ENCODE measurements around the gene EFEMP2. TPM values are rescaled to one million over a fixed set of nuclear protein-coding genes. Genes with fewer than 3 reads are reported as not detected.
A peak's percentile ranks its signal among the peaks of the same experiment; 100 is the strongest.

EFEMP2 gene
- total RNA-seq, 5 donors from 2014 or later (not counting 1 experiment from before 2014, with no cell fraction given): 7.0 to 14.1 (median 10.2) TPM

- H3K4me3 Mint-ChIP-seq: no peak overlapping the region
- Histone ChIP-seq H3K27me3 (replicated peaks in 1 of 2; ENCODE audit: control insufficient read depth in 2 of 2, extremely low read depth in 1 of 2, insufficient read depth in 2 of 2, low read length in 1 of 2) (no peaks in the 10 kb centered on the region), H3K4me1 (ENCODE audit: control insufficient read depth in 1 of 2, extremely low read depth in 1 of 2, insufficient read depth in 2 of 2, low read length in 2 of 2) (peaks cover 8 to 64% of the 10 kb centered on the region in 2 experiments), H3K4me3 (ENCODE audit: control insufficient read depth in 1 of 2, extremely low read depth in 1 of 2, low read length in 1 of 2) (no peak overlapping the region), H3K27ac (ENCODE audit: low read length) (no peak overlapping the region), H3K9me3 (no peaks in the 10 kb centered on the region), H3K36me3 (ENCODE audit: control insufficient read depth in 2 of 2, extremely low read depth in 1 of 2, insufficient read depth in 1 of 2, low read length in 1 of 2) (peaks cover 18 to 45% of the 10 kb centered on the region in 2 donors)
- DNase-seq (peak in 1 of 35 experiments; percentile 11), ATAC-seq (replicated peaks in 1 of 4) (no peak)
- ChIA-PET POLR2A (no interaction called here), CTCF (interaction anchor here (0.6 to 9.7 kb wide), 23 partner anchors 10 to 173 kb away, joined by 3 to 167 read pairs (median 4); partner anchors contain the start of genes MUS81 (in 2 of the 2), BANF1 (in 1 of the 2), CFL1 (in 1 of the 2) and EIF1AD (in 1 of the 2))
- WGBS (ENCODE audit: insufficient coverage): 87% methylated on average over 26 of the region's 28 CpGs
- peak overlapping the region; percentile 73 to 83 for H3K27ac Mint-ChIP-seq
- no peaks in the 10 kb centered on the region for H3K27me3 Mint-ChIP-seq
- H3K9me3 Mint-ChIP-seq: no peaks in the 10 kb centered on the region
- H3K4me1 Mint-ChIP-seq: peaks cover 61 to 68% (median 63%) of the 10 kb centered on the region in 3 donors
- peaks cover 4% of the 10 kb centered on the region for H3K36me3 Mint-ChIP-seq
These were observed 11.5 kb upstream of the EFEMP2 start for GRCh38 chr11:65883786-65884715.

- Mint-ChIP-seq H3K4me3 (no peak overlapping the region), H3K27ac (no peak overlapping the region), H3K36me3 (peaks cover 4% of the 10 kb centered on the region), H3K4me1 (peaks cover 56 to 68% (median 61%) of the 10 kb centered on the region in 3 donors), H3K9me3 (no peaks in the 10 kb centered on the region), H3K27me3 (no peaks in the 10 kb centered on the region)
- CTCF ChIA-PET: interaction anchor here (0.6 to 9.7 kb wide), 4 partner anchors 11 to 172 kb away, joined by 3 to 167 read pairs (median 4); partner anchors contain the start of genes CFL1 (in 1 of the 2) and MUS81 (in 1 of the 2)
- Histone ChIP-seq H3K4me3 (ENCODE audit: control insufficient read depth in 1 of 2, extremely low read depth in 1 of 2, low read length in 1 of 2) (no peak overlapping the region), H3K4me1 (ENCODE audit: control insufficient read depth in 1 of 2, extremely low read depth in 1 of 2, insufficient read depth in 2 of 2, low read length in 2 of 2) (peaks cover 6 to 66% of the 10 kb centered on the region in 2 experiments), H3K27ac (ENCODE audit: low read length) (no peak overlapping the region), H3K9me3 (no peaks in the 10 kb centered on the region), H3K36me3 (ENCODE audit: control insufficient read depth in 2 of 2, extremely low read depth in 1 of 2, insufficient read depth in 1 of 2, low read length in 1 of 2) (peaks cover 18 to 45% of the 10 kb centered on the region in 2 donors), H3K27me3 (replicated peaks in 1 of 2; ENCODE audit: control insufficient read depth in 2 of 2, extremely low read depth in 1 of 2, insufficient read depth in 2 of 2, low read length in 1 of 2) (no peaks in the 10 kb centered on the region)
- POLR2A ChIA-PET: no interaction called here
- no peak for ATAC-seq (replicated peaks in 1 of 4)
- 90% methylated on average over 6 of the region's 13 CpGs for WGBS (ENCODE audit: insufficient coverage)
- DNase-seq: no peak
These were observed 10.6 kb upstream of the EFEMP2 start for GRCh38 chr11:65883058-65883761.

- peaks cover 6 to 64% of the 10 kb centered on the region in 2 experiments for H3K4me1 ChIP-seq (ENCODE audit: control insufficient read depth in 1 of 2, extremely low read depth in 1 of 2, insufficient read depth in 2 of 2, low read length in 2 of 2)
- DNase-seq: peak in 1 of 35 experiments; percentile 12
- peaks cover 48 to 67% (median 55%) of the 10 kb centered on the region in 3 donors for H3K4me1 Mint-ChIP-seq
These were observed 9.8 kb upstream of the EFEMP2 start for GRCh38 chr11:65882120-65883057.

GRCh38 chr11:65880844-65881421, 8.3 kb upstream of the EFEMP2 start:
- H3K4me3 ChIP-seq (ENCODE audit: control insufficient read depth in 1 of 2, extremely low read depth in 1 of 2, low read length in 1 of 2): peak overlapping the region in 1 of 2 donors; percentile 24
- H3K36me3 ChIP-seq (ENCODE audit: control insufficient read depth in 2 of 2, extremely low read depth in 1 of 2, insufficient read depth in 1 of 2, low read length in 1 of 2): peaks cover 18 to 39% of the 10 kb centered on the region in 2 donors
- H3K9me3 ChIP-seq: no peaks in the 10 kb centered on the region
- Mint-ChIP-seq H3K4me1 (peaks cover 38 to 58% (median 44%) of the 10 kb centered on the region in 3 donors), H3K27ac (peak overlapping the region; percentile 90 to 92), H3K36me3 (peaks cover 4% of the 10 kb centered on the region), H3K27me3 (no peaks in the 10 kb centered on the region), H3K9me3 (no peaks in the 10 kb centered on the region), H3K4me3 (peak overlapping the region; percentile 32 to 78 (median 77))
- ChIA-PET POLR2A (no interaction called here), CTCF (interaction anchor here (0.6 to 1.5 kb wide), 3 partner anchors 10 to 268 kb away, joined by 3 to 4 read pairs (median 3); partner anchors contain the start of genes CCDC85B (in 1 of the 2) and MUS81 (in 1 of the 2))
- H3K27me3 ChIP-seq (replicated peaks in 1 of 2; ENCODE audit: control insufficient read depth in 2 of 2, extremely low read depth in 1 of 2, insufficient read depth in 2 of 2, low read length in 1 of 2): no peaks in the 10 kb centered on the region
- ATAC-seq (replicated peaks in 1 of 4) (peak in 1 of 4 experiments; percentile 5), DNase-seq (no peak)
- H3K27ac ChIP-seq (ENCODE audit: low read length): peak overlapping the region; percentile 49
- 44% methylated on average over 3 of the region's 7 CpGs for WGBS (ENCODE audit: insufficient coverage)
- H3K4me1 ChIP-seq (ENCODE audit: control insufficient read depth in 1 of 2, extremely low read depth in 1 of 2, insufficient read depth in 2 of 2, low read length in 2 of 2): peaks cover 6 to 65% of the 10 kb centered on the region in 2 experiments

More at GRCh38 chr11:65882120-65883057, 9.8 kb upstream of the EFEMP2 start:
- ATAC-seq (replicated peaks in 1 of 4): no peak
- Mint-ChIP-seq H3K9me3 (no peaks in the 10 kb centered on the region), H3K27me3 (no peaks in the 10 kb centered on the region), H3K36me3 (peaks cover 4% of the 10 kb centered on the region), H3K4me3 (no peak overlapping the region), H3K27ac (peak overlapping the region; percentile 8 to 92)
- ChIA-PET CTCF (interaction anchor here in 1 of 2 donors (1.5 to 9.7 kb wide), 2 partner anchors 8 to 23 kb away, joined by 4 to 167 read pairs; partner anchors contain the start of genes CCDC85B, CFL1 and MUS81), POLR2A (no interaction called here)
- Histone ChIP-seq H3K9me3 (no peaks in the 10 kb centered on the region), H3K4me3 (ENCODE audit: control insufficient read depth in 1 of 2, extremely low read depth in 1 of 2, low read length in 1 of 2) (no peak overlapping the region), H3K27me3 (replicated peaks in 1 of 2; ENCODE audit: control insufficient read depth in 2 of 2, extremely low read depth in 1 of 2, insufficient read depth in 2 of 2, low read length in 1 of 2) (no peaks in the 10 kb centered on the region), H3K27ac (ENCODE audit: low read length) (no peak overlapping the region), H3K36me3 (ENCODE audit: control insufficient read depth in 2 of 2, extremely low read depth in 1 of 2, insufficient read depth in 1 of 2, low read length in 1 of 2) (peaks cover 18 to 45% of the 10 kb centered on the region in 2 donors)
- 89% methylated on average over 18 of the region's 30 CpGs for WGBS (ENCODE audit: insufficient coverage)

- no peaks in the 10 kb centered on the region for H3K9me3 ChIP-seq
- POLR2A ChIA-PET: interaction anchor here in 1 of 2 donors (0.6 kb wide), 1 partner anchor 314 kb away, joined by 6 read pairs; no protein-coding TSS in a partner anchor
- peak overlapping the region; percentile 63 for H3K27ac ChIP-seq (ENCODE audit: low read length)
- DNase-seq: no peak
- peak overlapping the region in 1 of 2 donors; percentile 61 for H3K4me3 ChIP-seq (ENCODE audit: control insufficient read depth in 1 of 2, extremely low read depth in 1 of 2, low read length in 1 of 2)
- peaks cover 11 to 31% of the 10 kb centered on the region in 2 donors for H3K36me3 ChIP-seq (ENCODE audit: control insufficient read depth in 2 of 2, extremely low read depth in 1 of 2, insufficient read depth in 1 of 2, low read length in 1 of 2)
- H3K36me3 Mint-ChIP-seq: peaks cover 4% of the 10 kb centered on the region
- H3K4me3 Mint-ChIP-seq: peak overlapping the region; percentile 64 to 78 (median 77)
- peak in 1 of 4 experiments; percentile 6 for ATAC-seq (replicated peaks in 1 of 4)
- peak overlapping the region; percentile 90 to 92 for H3K27ac Mint-ChIP-seq
- H3K4me1 ChIP-seq (ENCODE audit: control insufficient read depth in 1 of 2, extremely low read depth in 1 of 2, insufficient read depth in 2 of 2, low read length in 2 of 2): peaks cover 6 to 61% of the 10 kb centered on the region in 2 experiments
- 55% methylated on average over 5 of the region's 7 CpGs for WGBS (ENCODE audit: insufficient coverage)
- H3K4me1 Mint-ChIP-seq: peaks cover 34 to 54% (median 43%) of the 10 kb centered on the region in 3 donors
- H3K27me3 Mint-ChIP-seq: no peaks in the 10 kb centered on the region
- CTCF ChIA-PET: no interaction called here
- no peaks in the 10 kb centered on the region for H3K9me3 Mint-ChIP-seq
- H3K27me3 ChIP-seq (replicated peaks in 1 of 2; ENCODE audit: control insufficient read depth in 2 of 2, extremely low read depth in 1 of 2, insufficient read depth in 2 of 2, low read length in 1 of 2): no peaks in the 10 kb centered on the region
These were observed 7.4 kb upstream of the EFEMP2 start for GRCh38 chr11:65880027-65880426.
